BLaER1 (cell line): ENCODE measurements around the gene OR4B1.
"Not testable (repeated sequence)": the region's sequence is repeated elsewhere in the genome, so short reads cannot be mapped to it uniquely, and the experiment has no call there.

Source experiments
- H3K27ac ChIP-seq: shearing (Covaris generic); formaldehyde crosslinking; 2 replicates; pipeline ENCODE4 v1.8.1; 2022
- H3K27me3 ChIP-seq: shearing (Covaris generic); formaldehyde crosslinking; 2 replicates; pipeline ENCODE4 v1.8.1; 2022
- H3K36me3 ChIP-seq: shearing (Covaris generic); formaldehyde crosslinking; 2 replicates; pipeline ENCODE4 v1.8.1; 2022
- H3K4me1 ChIP-seq: shearing (Covaris generic); formaldehyde crosslinking; 2 replicates; pipeline ENCODE4 v1.8.1; 2022
- H3K4me2 ChIP-seq: shearing (Covaris generic); formaldehyde crosslinking; 2 replicates; pipeline ENCODE4 v1.8.1; 2022
- H3K4me3 ChIP-seq: shearing (Covaris generic); formaldehyde crosslinking; 2 replicates; pipeline ENCODE4 v1.8.1; 2022
- H3K9ac ChIP-seq: shearing (Covaris generic); formaldehyde crosslinking; 2 replicates; pipeline ENCODE4 v1.8.1; 2022
- H3K9me3 ChIP-seq: shearing (Covaris generic); formaldehyde crosslinking; 2 replicates; pipeline ENCODE4 v1.8.1; 2022
- H4K20me1 ChIP-seq: shearing (Covaris generic); formaldehyde crosslinking; 2 replicates; pipeline ENCODE4 v1.8.1; 2022
- Cebpa-rat ChIP-seq: shearing (Covaris generic); IDR thresholded peaks from 2 replicates; pipeline ENCODE4 v1.8.1; 2022

Gene OR4B1

GRCh38 chr11:48182860-48183526 is 33.6 kb upstream of the OR4B1 start:
- Histone ChIP-seq H3K4me3 (no peak overlapping the region), H3K27ac (no peak overlapping the region), H3K4me2 (no peak overlapping the region), H4K20me1 (no peaks in the 10 kb centered on the region), H3K27me3 (no peaks in the 10 kb centered on the region), H3K9me3 (peaks cover 44% of the 10 kb centered on the region), H3K36me3 (no peaks in the 10 kb centered on the region), H3K4me1 (no peaks in the 10 kb centered on the region), H3K9ac (no peak overlapping the region)
- no peak for TF ChIP-seq Cebpa-rat

DNA sequence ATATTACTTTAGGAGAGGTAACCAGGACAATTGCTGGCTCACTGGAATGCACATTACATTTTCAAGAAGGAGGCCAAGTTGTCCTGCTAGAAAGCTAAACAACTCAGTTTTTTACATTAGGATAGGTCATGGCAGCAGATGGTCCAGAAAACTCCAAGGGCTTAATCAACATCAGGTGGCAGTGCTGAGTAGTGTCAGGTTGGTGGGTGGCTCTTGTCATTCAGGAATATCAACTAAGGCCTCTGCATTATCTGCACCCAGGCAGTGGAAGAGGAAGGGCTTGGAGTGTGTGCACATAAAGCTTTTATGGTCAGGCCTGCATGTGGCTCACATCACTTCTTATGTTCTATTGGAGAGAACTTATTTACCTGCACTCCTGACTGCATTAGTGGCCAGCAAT is 32.2 kb upstream of the OR4B1 start:
- Histone ChIP-seq H3K9me3 (peaks cover 42% of the 10 kb centered on the region), H3K9ac (no peak overlapping the region), H4K20me1 (no peaks in the 10 kb centered on the region), H3K4me1 (no peaks in the 10 kb centered on the region), H3K36me3 (no peaks in the 10 kb centered on the region), H3K4me3 (no peak overlapping the region), H3K27ac (no peak overlapping the region), H3K27me3 (no peaks in the 10 kb centered on the region), H3K4me2 (no peak overlapping the region)
- no peak for TF ChIP-seq Cebpa-rat

- Histone ChIP-seq H3K9me3 (peaks cover 72% of the 10 kb centered on the region), H3K4me1 (peaks cover 23% of the 10 kb centered on the region), H3K4me2 (peak overlapping the region; percentile 50), H3K27ac (0 out of 2 replicates have a peak overlapping the region, but pooled peaks have one; percentile 18), H3K4me3 (peak overlapping the region; percentile 42)
- H3K9ac ChIP-seq, H3K27me3 ChIP-seq, H3K36me3 ChIP-seq, H4K20me1 ChIP-seq: not testable (repeated sequence)
Measured at GRCh38 chr11:48190906-48191654, 25.5 kb upstream of the OR4B1 start.

- Histone ChIP-seq H3K9ac (no peak overlapping the region), H3K4me2 (no peak overlapping the region), H3K27me3 (no peaks in the 10 kb centered on the region), H3K27ac (no peak overlapping the region), H4K20me1 (no peaks in the 10 kb centered on the region), H3K4me3 (no peak overlapping the region), H3K4me1 (peaks cover 23% of the 10 kb centered on the region), H3K9me3 (peaks cover 81% of the 10 kb centered on the region), H3K36me3 (no peaks in the 10 kb centered on the region)
- TF ChIP-seq Cebpa-rat, result no peak
Measured at GRCh38 chr11:48193876-48194275, 22.7 kb upstream of the OR4B1 start.

DNA sequence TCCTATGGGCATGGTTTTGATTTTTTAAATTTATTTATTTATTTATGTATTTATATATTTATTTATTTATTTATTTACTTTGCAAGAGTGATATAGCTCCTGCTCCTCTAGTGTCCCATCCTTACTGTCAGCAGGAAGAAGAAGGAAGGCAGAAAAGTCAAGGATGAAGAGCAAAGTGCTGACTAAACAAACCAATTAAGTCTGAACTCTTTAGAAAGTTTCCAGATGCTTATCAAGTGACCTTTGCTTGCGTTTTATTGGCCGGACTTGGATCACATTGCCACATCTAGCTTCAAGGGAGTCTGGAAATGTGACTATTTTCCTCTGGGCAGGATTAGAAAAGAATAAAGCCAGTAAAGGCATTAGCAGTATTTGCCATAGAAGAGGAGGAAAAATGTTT is 8.7 kb upstream of the OR4B1 start:
- Histone ChIP-seq H3K4me2 (no peak overlapping the region), H3K36me3 (no peaks in the 10 kb centered on the region), H3K4me3 (no peak overlapping the region), H3K27ac (no peak overlapping the region), H3K9ac (no peak overlapping the region), H3K4me1 (no peaks in the 10 kb centered on the region), H3K9me3 (no peaks in the 10 kb centered on the region), H4K20me1 (no peaks in the 10 kb centered on the region), H3K27me3 (no peaks in the 10 kb centered on the region)
- no peak for TF ChIP-seq Cebpa-rat

GRCh38 chr11:48210052-48210451 is 6.6 kb upstream of the OR4B1 start:
- Histone ChIP-seq H3K4me3 (no peak overlapping the region), H3K4me1 (no peaks in the 10 kb centered on the region), H3K27ac (no peak overlapping the region), H4K20me1 (no peaks in the 10 kb centered on the region), H3K4me2 (no peak overlapping the region), H3K9me3 (no peaks in the 10 kb centered on the region), H3K27me3 (no peaks in the 10 kb centered on the region), H3K9ac (no peak overlapping the region), H3K36me3 (no peaks in the 10 kb centered on the region)
- no peak for TF ChIP-seq Cebpa-rat

DNA sequence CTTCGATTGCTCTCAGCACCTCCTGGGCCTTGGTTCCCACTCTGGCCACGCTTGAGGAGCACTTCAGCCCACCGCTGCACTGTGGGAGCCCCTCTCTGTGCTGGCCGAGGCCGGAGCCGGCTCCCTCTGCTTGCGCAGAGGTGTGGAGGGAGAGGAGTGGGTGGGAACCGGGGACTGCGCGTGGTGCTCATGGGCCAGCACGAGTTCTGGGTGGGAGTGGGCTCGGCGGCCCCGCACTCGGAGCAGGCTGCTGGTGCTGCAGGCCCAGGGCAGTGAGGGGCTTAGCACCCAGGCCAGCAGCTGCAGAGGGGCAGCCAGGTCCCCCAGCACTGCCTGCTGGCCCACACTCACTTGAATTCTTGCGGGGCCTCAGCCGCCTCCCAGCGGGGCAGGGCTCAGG is 12.2 kb downstream of the OR4B1 start:
- Histone ChIP-seq H3K27me3 (no peaks in the 10 kb centered on the region), H3K27ac (no peak overlapping the region), H3K36me3 (no peaks in the 10 kb centered on the region), H3K4me2 (no peak overlapping the region), H4K20me1 (no peaks in the 10 kb centered on the region), H3K4me3 (no peak overlapping the region), H3K4me1 (no peaks in the 10 kb centered on the region), H3K9me3 (peaks cover 21% of the 10 kb centered on the region), H3K9ac (no peak overlapping the region)
- no peak for TF ChIP-seq Cebpa-rat

GRCh38 chr11:48230057-48230456 is 13.4 kb downstream of the OR4B1 start:
- H3K4me1 ChIP-seq, H3K9ac ChIP-seq, H3K36me3 ChIP-seq, H3K27ac ChIP-seq, H3K4me2 ChIP-seq, H3K4me3 ChIP-seq, H4K20me1 ChIP-seq, H3K27me3 ChIP-seq: not testable (repeated sequence)
- peaks cover 21% of the 10 kb centered on the region for H3K9me3 ChIP-seq

GRCh38 chr11:48237727-48238126 is 21.1 kb downstream of the OR4B1 start:
- H3K9ac ChIP-seq, result no peak overlapping the region
- H3K27ac ChIP-seq, result no peak overlapping the region
- no peaks in the 10 kb centered on the region for H3K36me3 ChIP-seq
- no peaks in the 10 kb centered on the region for H4K20me1 ChIP-seq
- no peaks in the 10 kb centered on the region for H3K4me1 ChIP-seq
- peaks cover 12% of the 10 kb centered on the region for H3K9me3 ChIP-seq
- no peaks in the 10 kb centered on the region for H3K27me3 ChIP-seq
- TF ChIP-seq Cebpa-rat, result no peak
- H3K4me3 ChIP-seq, result no peak overlapping the region
- H3K4me2 ChIP-seq, result no peak overlapping the region

DNA sequence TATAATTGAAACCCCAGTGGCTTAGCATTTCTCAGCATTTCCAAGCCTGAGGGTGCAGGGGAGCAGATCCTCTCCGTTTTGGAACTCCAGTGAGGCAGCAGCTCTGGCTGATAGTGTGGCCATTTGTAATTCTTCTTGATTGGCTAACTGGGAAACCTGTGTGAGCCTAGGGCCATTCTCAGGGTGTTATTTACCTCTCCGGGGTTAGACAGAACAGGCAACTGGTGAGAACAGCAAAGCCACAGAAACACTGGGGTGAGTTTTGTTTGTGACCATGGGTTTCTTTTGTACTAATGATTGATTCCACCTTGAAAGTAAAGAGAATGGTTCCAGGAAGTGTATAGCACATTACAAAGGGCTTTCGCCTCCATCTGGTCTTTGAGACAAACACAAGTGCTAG is 25.9 kb downstream of the OR4B1 start:
- no peaks in the 10 kb centered on the region for H3K27me3 ChIP-seq
- H3K36me3 ChIP-seq, result no peaks in the 10 kb centered on the region
- H3K9me3 ChIP-seq, result no peaks in the 10 kb centered on the region
- no peaks in the 10 kb centered on the region for H4K20me1 ChIP-seq
- H3K9ac ChIP-seq, result no peak overlapping the region
- H3K4me2 ChIP-seq, result no peak overlapping the region
- no peak for TF ChIP-seq Cebpa-rat
- H3K27ac ChIP-seq, result no peak overlapping the region
- H3K4me1 ChIP-seq, result no peaks in the 10 kb centered on the region
- H3K4me3 ChIP-seq, result no peak overlapping the region
